ENCODE results near the gene MICU1. TPM values are rescaled to one million over a fixed set of nuclear protein-coding genes. Genes with fewer than 3 reads are reported as not detected.
A peak's percentile ranks its signal among the peaks of the same experiment; 100 is the strongest.
"Not testable (repeated sequence)": the region's sequence is repeated elsewhere in the genome, so short reads cannot be mapped to it uniquely, and the experiment has no call there.

MICU1 gene
- total RNA-seq, 1 donor from 2014 or later: 79.8 TPM

DNA sequence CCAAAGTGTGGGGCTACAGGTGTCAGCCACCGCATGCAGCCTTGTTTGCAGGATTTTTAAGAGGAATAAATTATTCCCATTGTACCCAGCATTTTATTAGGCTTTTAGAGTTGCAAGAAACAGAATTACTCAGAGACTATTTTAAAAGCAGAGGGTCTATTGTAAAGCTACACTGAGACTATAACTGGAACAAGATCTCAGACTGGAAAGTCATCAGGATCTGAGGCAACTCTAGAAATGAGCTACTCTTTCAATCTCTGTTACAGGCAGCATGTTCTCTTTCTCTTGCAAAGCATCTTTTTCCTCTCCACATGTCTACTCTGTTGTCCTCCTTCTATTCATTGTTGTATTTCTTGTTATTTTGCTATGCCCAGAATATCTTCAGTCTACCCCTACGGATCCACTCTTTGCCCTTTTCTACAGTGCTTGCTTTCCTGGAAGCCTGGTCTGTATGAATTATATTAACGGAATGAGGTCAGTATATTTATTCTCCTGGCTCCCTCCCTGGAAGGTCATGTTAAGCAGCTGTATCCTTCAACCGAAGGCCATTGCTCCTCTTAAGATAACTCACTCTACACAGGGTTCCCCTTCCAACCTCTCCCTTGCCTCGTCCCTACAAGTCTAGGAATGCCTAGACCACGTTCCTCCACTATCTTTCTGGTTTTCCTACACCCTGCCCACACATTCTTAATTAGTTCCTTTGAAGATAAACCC, 27.7 kb upstream of the MICU1 start:
- Mint-ChIP-seq H3K4me3 (no peak overlapping the region), H3K9me3 (no peaks in the 10 kb centered on the region), H3K36me3 (no peaks in the 10 kb centered on the region), H3K27ac (peak overlapping the region; percentile 8), H3K27me3 (ENCODE audit: insufficient read depth, low read depth) (no peaks in the 10 kb centered on the region), H3K4me1 (no peaks in the 10 kb centered on the region)
- no peaks in the 10 kb centered on the region for H3K36me3 ChIP-seq
- TF ChIP-seq EZH2 (IDR thresholded peaks at IDR 0.05) (no peak), EZH2phosphoT487 (IDR thresholded peaks at IDR 0.05) (no peak)
- TF ChIP-seq, protein P1, sequence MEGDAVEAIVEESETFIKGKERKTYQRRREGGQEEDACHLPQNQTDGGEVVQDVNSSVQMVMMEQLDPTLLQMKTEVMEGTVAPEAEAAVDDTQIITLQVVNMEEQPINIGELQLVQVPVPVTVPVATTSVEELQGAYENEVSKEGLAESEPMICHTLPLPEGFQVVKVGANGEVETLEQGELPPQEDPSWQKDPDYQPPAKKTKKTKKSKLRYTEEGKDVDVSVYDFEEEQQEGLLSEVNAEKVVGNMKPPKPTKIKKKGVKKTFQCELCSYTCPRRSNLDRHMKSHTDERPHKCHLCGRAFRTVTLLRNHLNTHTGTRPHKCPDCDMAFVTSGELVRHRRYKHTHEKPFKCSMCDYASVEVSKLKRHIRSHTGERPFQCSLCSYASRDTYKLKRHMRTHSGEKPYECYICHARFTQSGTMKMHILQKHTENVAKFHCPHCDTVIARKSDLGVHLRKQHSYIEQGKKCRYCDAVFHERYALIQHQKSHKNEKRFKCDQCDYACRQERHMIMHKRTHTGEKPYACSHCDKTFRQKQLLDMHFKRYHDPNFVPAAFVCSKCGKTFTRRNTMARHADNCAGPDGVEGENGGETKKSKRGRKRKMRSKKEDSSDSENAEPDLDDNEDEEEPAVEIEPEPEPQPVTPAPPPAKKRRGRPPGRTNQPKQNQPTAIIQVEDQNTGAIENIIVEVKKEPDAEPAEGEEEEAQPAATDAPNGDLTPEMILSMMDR (IDR thresholded peaks at IDR 0.05): no peak
- H3K79me2 ChIP-seq (ENCODE audit: low read depth): no peaks in the 10 kb centered on the region
- no peak overlapping the region for H3K27ac ChIP-seq
- no peak overlapping the region for H2AFZ ChIP-seq (replicated peaks)
- no peak overlapping the region for H3K4me3 ChIP-seq
- H3K27me3 ChIP-seq: no peaks in the 10 kb centered on the region
- no peaks in the 10 kb centered on the region for H3K9me3 ChIP-seq (ENCODE audit: low read depth)
- no peak overlapping the region for H3K9ac ChIP-seq
- H3F3A ChIP-seq (ENCODE audit: low read depth): no peaks in the 10 kb centered on the region
- H3K4me1 ChIP-seq: no peaks in the 10 kb centered on the region
- no peak for DNase-seq (ENCODE audit: low spot score)
- no peaks in the 10 kb centered on the region for H4K20me1 ChIP-seq (ENCODE audit: low read depth)
- H3K4me2 ChIP-seq: no peak overlapping the region

DNA sequence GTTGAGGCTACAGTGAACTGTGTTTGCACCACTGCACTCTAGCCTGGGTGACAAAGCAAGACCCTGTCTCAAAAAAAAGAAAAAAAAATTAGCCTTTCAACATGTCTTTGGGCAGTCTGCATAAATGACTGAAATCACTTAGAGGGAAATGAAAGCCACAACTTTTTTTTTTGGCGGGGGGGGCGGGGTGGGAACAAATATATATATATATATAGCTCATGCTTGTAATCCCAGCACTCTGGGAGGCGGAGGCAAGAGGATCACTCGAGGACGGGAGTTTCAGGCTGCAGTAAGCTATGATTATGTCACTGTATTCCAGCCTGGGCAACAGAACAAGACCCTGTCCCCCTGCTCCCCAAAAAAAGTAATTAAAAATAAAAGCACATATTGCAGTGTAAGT, 23.4 kb upstream of the MICU1 start:
- no peaks in the 10 kb centered on the region for H3F3A ChIP-seq (ENCODE audit: low read depth)
- H3K27ac ChIP-seq: no peak overlapping the region
- DNase-seq (ENCODE audit: low spot score): no peak
- H3K9ac ChIP-seq: no peak overlapping the region
- no peak overlapping the region for H2AFZ ChIP-seq (replicated peaks)
- no peaks in the 10 kb centered on the region for H3K79me2 ChIP-seq (ENCODE audit: low read depth)
- no peaks in the 10 kb centered on the region for H3K27me3 ChIP-seq
- Mint-ChIP-seq H3K27me3 (ENCODE audit: insufficient read depth, low read depth) (no peaks in the 10 kb centered on the region), H3K27ac (no peak overlapping the region), H3K4me3 (no peak overlapping the region), H3K4me1 (no peaks in the 10 kb centered on the region), H3K9me3 (no peaks in the 10 kb centered on the region), H3K36me3 (no peaks in the 10 kb centered on the region)
- H3K4me1 ChIP-seq: no peaks in the 10 kb centered on the region
- H3K4me2 ChIP-seq: no peak overlapping the region
- no peaks in the 10 kb centered on the region for H3K9me3 ChIP-seq (ENCODE audit: low read depth)
- H4K20me1 ChIP-seq (ENCODE audit: low read depth): no peaks in the 10 kb centered on the region
- TF ChIP-seq, protein P1 (IDR thresholded peaks at IDR 0.05): no peak
- TF ChIP-seq EZH2 (IDR thresholded peaks at IDR 0.05) (no peak), EZH2phosphoT487 (IDR thresholded peaks at IDR 0.05) (no peak)
- no peaks in the 10 kb centered on the region for H3K36me3 ChIP-seq
- no peak overlapping the region for H3K4me3 ChIP-seq

DNA sequence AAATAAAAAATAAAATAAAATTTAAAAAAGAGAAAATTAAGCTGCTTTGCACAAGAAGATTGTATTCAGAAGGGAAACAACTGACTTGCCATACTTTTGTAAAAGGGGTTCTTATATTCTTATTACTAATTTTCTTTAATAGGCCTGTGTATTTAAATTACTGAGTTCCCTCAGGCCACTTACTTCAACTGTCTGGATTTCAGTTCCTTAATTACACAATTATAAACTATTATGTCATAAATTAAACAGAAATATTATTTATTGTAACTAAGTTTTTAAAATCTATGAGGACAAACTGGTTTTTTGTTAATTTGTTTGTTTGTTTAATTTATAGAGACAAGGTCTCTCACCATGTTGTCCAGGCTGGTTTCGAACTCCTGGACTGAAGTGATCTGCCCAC, 22.4 kb upstream of the MICU1 start:
- Histone ChIP-seq H3K4me2 (no peak overlapping the region), H3K27me3 (no peaks in the 10 kb centered on the region), H3K4me1 (no peaks in the 10 kb centered on the region), H3F3A (ENCODE audit: low read depth) (no peaks in the 10 kb centered on the region), H3K79me2 (ENCODE audit: low read depth) (no peaks in the 10 kb centered on the region), H3K36me3 (no peaks in the 10 kb centered on the region), H3K9ac (no peak overlapping the region), H3K27ac (no peak overlapping the region), H2AFZ (replicated peaks) (no peak overlapping the region), H4K20me1 (ENCODE audit: low read depth) (no peaks in the 10 kb centered on the region), H3K9me3 (ENCODE audit: low read depth) (no peaks in the 10 kb centered on the region), H3K4me3 (no peak overlapping the region)
- H3K27me3 Mint-ChIP-seq (ENCODE audit: insufficient read depth, low read depth): no peaks in the 10 kb centered on the region
- TF ChIP-seq, protein P1 (IDR thresholded peaks at IDR 0.05): no peak
- no peak for TF ChIP-seq EZH2phosphoT487 (IDR thresholded peaks at IDR 0.05)
- no peak for TF ChIP-seq EZH2 (IDR thresholded peaks at IDR 0.05)
- H3K36me3 Mint-ChIP-seq: no peaks in the 10 kb centered on the region
- no peaks in the 10 kb centered on the region for H3K4me1 Mint-ChIP-seq
- H3K4me3 Mint-ChIP-seq: no peak overlapping the region
- H3K9me3 Mint-ChIP-seq: no peaks in the 10 kb centered on the region
- no peak overlapping the region for H3K27ac Mint-ChIP-seq
- DNase-seq (ENCODE audit: low spot score): no peak

DNA sequence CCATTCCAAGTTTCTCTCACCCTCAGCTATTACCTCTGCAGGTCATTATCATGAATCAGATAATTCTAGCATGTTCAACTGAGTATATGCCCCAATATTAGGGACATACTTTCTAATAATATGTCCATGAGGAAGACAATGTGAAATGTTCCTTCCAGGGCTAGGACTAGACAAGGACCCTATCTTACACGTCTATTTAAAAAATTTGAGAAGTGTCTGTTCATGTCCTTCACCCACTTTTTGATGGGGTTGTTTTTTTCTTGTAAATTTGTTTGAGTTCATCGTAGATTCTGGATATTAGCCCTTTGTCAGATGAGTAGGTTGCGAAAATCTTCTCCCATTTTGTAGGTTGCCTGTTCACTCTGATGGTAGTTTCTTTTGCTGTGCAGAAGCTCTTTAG, 21.1 kb upstream of the MICU1 start:
- not testable (repeated sequence) for H3K79me2 ChIP-seq (ENCODE audit: low read depth); H3K4me3 ChIP-seq; H3K4me1 Mint-ChIP-seq; H2AFZ ChIP-seq (replicated peaks); H3K36me3 Mint-ChIP-seq; H4K20me1 ChIP-seq (ENCODE audit: low read depth); H3K36me3 ChIP-seq; H3K27ac Mint-ChIP-seq; H3K27me3 ChIP-seq; H3K4me3 Mint-ChIP-seq; H3K9ac ChIP-seq; H3K27me3 Mint-ChIP-seq (ENCODE audit: insufficient read depth, low read depth); H3F3A ChIP-seq (ENCODE audit: low read depth); H3K4me1 ChIP-seq; DNase-seq (ENCODE audit: low spot score); H3K4me2 ChIP-seq; H3K27ac ChIP-seq; H3K9me3 Mint-ChIP-seq; H3K9me3 ChIP-seq (ENCODE audit: low read depth)

Measured in neural progenitor cell (in vitro differentiated cells).